AG04449 (cell line): ENCODE measurements around the gene ZC3H12D.
"Not testable (repeated sequence)": the region's sequence is repeated elsewhere in the genome, so short reads cannot be mapped to it uniquely, and the experiment has no call there.

Experiments used
- CTCF ChIA-PET: fragments of 350-600 bp; formaldehyde crosslinking; extraction: SDS; loops from one replicate; lab custom pipeline; 2021; ENCODE audit warnings: antibody characterized with exemption; lab: Yijun Ruan, JAX
- POLR2A ChIA-PET: fragments of 400-600, 350-600 bp; formaldehyde crosslinking; extraction: SDS; loops from one replicate; lab custom pipeline; 2020; ENCODE audit warnings: antibody characterized with exemption, inconsistent platforms; lab: Yijun Ruan, JAX
- DNase-seq: peaks from one replicate; pipeline ENCODE4 v3.0.0-alpha.2; 2010; ENCODE audit warnings: low read depth, low spot score
- H3K4me3 ChIP-seq: 2 replicates; pipeline ENCODE4 v1.5.1; 2011; ENCODE audit warnings: low read depth, mild to moderate bottlenecking, control low read depth, low read length
- TF ChIP-seq, protein P1 (sequence below): IDR thresholded peaks from one replicate; pipeline ENCODE4 v1.5.1; 2011; ENCODE audit warnings: mild to moderate bottlenecking, moderate library complexity, low read length, control low read depth, inconsistent platforms; ENCODE audit not compliant: insufficient read depth; ENCODE audit errors: missing control alignments

The ZC3H12D gene

DNA sequence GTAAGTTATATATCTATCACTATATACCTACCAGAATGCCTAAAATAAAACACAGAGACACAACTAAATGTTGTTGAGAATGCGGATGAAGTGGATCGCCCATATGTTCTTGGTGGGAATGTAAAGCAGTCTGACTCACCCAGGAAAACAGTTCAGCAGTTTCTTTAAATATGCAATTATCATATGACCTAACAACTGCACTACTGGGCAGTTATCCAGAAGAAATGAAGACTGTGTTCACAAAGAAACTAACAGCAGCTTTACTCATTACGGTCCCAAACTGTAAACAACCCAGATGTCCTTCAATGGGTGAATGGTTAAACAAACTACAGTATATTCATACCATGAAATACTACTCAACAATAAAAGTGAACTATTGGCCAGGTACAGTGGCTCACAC, 14.3 kb upstream of the ZC3H12D start:
- TF ChIP-seq, protein P1, sequence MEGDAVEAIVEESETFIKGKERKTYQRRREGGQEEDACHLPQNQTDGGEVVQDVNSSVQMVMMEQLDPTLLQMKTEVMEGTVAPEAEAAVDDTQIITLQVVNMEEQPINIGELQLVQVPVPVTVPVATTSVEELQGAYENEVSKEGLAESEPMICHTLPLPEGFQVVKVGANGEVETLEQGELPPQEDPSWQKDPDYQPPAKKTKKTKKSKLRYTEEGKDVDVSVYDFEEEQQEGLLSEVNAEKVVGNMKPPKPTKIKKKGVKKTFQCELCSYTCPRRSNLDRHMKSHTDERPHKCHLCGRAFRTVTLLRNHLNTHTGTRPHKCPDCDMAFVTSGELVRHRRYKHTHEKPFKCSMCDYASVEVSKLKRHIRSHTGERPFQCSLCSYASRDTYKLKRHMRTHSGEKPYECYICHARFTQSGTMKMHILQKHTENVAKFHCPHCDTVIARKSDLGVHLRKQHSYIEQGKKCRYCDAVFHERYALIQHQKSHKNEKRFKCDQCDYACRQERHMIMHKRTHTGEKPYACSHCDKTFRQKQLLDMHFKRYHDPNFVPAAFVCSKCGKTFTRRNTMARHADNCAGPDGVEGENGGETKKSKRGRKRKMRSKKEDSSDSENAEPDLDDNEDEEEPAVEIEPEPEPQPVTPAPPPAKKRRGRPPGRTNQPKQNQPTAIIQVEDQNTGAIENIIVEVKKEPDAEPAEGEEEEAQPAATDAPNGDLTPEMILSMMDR, result no peak
- ChIA-PET POLR2A (no interaction called here), CTCF (interaction anchor here (0.7 to 1.0 kb wide), 2 partner anchors 18 to 471 kb away, joined by 3 read pairs; no protein-coding TSS in a partner anchor)
- H3K4me3 ChIP-seq, result no peak overlapping the region
- DNase-seq, result peak; percentile 92

DNA sequence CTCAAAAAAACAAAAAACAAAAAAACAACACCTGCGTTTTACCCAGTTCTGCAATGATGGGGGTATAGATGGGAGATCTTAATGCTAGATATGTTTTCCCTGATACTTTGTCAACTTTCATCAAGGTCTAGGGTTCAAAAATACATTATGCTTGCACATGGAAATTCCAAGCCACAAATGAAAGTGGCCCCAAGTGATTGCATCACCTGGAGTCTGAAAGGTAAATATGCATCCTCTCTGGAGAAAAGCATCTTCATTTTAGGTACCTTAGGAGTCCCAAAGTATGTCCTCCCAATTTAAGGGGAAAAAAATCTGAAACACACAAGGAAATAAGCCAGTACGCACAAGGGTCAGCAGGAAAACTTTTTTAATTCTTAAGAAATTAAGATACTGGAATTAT, 12.6 kb upstream of the ZC3H12D start:
- H3K4me3 ChIP-seq, result no peak overlapping the region
- ChIA-PET CTCF (no interaction called here), POLR2A (no interaction called here)
- TF ChIP-seq, protein P1, result no peak
- no peak for DNase-seq

DNA sequence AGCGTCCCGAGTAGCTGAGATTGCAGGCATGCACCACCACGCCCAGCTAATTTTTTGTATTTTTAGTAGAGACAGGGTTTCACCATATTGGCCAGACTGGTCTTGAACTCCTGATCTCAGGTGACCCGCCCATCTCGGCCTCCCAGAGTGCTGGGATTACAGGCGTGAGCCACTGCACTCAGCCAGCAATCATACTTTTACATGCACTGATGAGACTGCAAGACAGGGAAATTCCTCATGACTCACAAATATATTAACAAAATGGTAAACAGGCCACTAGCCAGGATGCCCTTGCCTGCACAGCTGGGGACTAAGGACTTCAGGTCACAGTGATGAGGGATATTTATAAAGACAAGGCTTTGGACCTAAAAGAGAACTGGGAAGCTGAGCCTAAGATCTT, 11.8 kb upstream of the ZC3H12D start:
- DNase-seq, H3K4me3 ChIP-seq, POLR2A ChIA-PET: not testable (repeated sequence)
- CTCF ChIA-PET, result interaction anchor here (0.8 to 1.2 kb wide), 2 partner anchors 21 to 468 kb away, joined by 3 read pairs; no protein-coding TSS in a partner anchor

DNA sequence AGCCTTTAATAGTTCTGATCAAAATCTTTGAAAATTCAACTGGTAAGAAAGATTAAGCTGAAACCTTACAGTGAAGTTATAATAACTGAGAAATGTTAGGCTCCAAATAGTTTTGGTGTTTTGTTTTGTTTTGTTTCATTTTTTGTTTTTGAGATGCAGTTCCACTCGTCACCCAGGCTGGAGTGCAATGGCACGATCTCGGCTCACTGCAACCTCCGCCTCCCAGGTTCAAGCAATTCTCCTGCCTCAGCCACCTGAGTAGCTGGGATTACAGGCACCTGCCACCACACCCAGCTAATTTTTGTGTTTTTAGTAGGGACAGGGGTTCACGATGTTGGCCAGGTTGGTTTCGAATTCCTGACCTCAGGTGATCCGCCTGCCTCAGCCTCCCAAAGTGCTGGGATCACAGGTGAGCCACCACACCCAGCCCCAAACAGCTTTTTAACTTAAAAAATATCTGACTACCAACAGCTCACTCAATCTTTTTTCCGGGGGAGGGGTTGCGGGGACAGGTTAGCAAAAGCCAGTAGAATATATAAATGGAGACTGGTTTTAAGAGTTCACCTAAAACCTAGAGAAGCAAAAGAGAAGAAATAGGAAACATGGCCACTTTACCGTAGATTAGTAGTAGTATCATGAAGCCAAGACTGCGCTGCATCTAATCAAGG, 10.7 kb upstream of the ZC3H12D start:
- H3K4me3 ChIP-seq, POLR2A ChIA-PET, DNase-seq: not testable (repeated sequence)
- CTCF ChIA-PET, result interaction anchor here (1.2 to 1.8 kb wide), 4 partner anchors 12 to 467 kb away, joined by 3 to 5 read pairs (median 4); no protein-coding TSS in a partner anchor

DNA sequence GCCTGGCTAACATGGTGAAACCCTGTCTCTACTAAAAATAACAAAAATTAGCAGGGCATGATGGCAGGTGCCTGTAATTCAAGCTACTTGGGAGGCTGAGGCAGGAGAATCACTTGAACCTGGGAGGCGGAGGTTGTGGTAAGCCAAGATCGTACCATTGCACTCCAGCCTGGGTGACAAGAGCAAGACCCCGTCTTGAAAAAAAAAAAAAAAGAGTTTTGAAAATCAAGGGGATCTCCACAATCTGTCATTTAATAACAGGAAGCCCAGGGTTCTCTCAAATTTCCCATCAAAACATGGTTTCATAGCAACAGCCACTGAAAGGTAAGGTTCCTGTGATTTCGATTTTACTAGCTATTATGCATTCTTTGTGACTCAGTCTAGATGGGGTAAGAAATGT, 10.0 kb upstream of the ZC3H12D start:
- H3K4me3 ChIP-seq, POLR2A ChIA-PET, DNase-seq: not testable (repeated sequence)
- CTCF ChIA-PET, result interaction anchor here (1.3 to 1.8 kb wide), 5 partner anchors 13 to 934 kb away, joined by 3 to 5 read pairs (median 4); no protein-coding TSS in a partner anchor

DNA sequence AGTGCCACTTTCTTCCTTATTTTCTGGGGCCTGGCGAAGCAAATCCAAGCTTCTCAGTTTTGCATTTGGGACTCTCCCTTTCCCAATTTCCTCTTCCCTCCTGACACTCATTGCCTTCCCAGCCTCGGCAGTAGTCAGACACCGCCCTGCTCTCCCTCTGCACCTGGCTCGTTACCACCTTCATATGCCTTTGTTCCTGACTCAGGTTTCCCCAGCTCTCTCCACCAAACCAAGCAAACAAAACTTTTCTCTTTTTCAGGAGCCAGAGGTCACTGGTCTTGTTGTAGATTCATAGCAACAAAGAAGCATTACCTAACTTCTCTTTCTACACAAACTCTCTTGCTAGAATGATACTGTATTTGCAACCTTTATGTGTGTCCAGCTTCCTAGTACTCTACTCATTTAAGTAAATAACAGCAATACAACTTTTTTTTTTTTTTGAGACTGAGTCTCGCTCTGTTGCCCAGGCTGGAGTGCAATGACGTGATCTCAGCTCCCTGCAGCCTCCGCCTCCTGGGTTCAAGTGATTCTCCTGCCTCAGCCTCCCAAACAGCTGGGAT, 9.0 kb upstream of the ZC3H12D start:
- CTCF ChIA-PET, result interaction anchor here (0.6 to 1.8 kb wide), 6 partner anchors 11 to 934 kb away, joined by 3 to 5 read pairs (median 4); no protein-coding TSS in a partner anchor
- POLR2A ChIA-PET, result no interaction called here
- H3K4me3 ChIP-seq, result no peak overlapping the region
- TF ChIP-seq, protein P1, result no peak
- DNase-seq, result no peak

DNA sequence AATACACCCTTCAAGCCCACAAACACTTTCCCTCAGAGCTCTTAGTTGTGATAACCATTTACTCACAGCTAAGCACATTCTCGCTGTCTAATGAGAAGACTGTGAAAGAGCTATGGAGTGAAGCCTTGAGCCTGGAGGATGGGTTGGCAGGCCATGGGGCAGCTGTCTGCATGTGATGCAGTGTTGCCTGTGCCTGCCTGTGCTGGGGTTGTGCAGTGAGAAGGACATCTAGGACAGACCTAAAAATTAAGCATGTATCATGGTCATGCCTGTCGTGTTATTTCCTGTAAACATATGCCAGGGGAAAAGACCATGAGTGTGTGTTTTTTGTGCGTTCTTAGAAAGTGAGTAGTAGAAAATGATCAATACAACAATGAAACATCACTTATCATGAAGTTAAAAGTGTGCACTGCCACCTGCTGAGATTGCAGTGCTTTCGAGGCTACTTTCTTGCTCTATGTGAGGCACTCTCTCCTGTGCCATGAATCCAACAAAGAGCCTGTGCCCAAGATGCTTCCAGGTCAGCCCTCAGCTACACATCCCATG, 8.1 kb upstream of the ZC3H12D start:
- CTCF ChIA-PET, result interaction anchor here (0.6 to 1.4 kb wide), 2 partner anchors 10 to 24 kb away, joined by 3 to 4 read pairs; no protein-coding TSS in a partner anchor
- POLR2A ChIA-PET, result no interaction called here
- TF ChIP-seq, protein P1, result no peak
- DNase-seq, result no peak
- no peak overlapping the region for H3K4me3 ChIP-seq
